Measurements from ENCODE around the gene CEMP1.
A peak's percentile ranks its signal among the peaks of the same experiment; 100 is the strongest.

GRCh38 chr16:2537451-2538379 is 6.5 kb upstream of the CEMP1 start, which contains the start of gene PDPK1:
- no peak for TF ChIP-seq CTCF (IDR thresholded peaks at IDR 0.05)
- TF ChIP-seq POLR2A (IDR thresholded peaks at IDR 0.05), result peak; percentile 21 to 56

Data from uterus (tissue), 2 donors.